Karpas-422 (cell line): ENCODE results near the gene GGA2. TPM values are rescaled to one million over a fixed set of nuclear protein-coding genes. Genes with fewer than 3 reads are reported as not detected.
"Not testable (repeated sequence)": the region's sequence is repeated elsewhere in the genome, so short reads cannot be mapped to it uniquely, and the experiment has no call there.

Source experiments
- DNase-seq: peaks from one replicate; pipeline ENCODE4 v3.0.0-alpha.2; 2015
- H2AFZ ChIP-seq: fragments of 200-600 bp; sonication (generic); 2 replicates; pipeline ENCODE4 v1.6.1; 2014; ENCODE audit warnings: antibody characterized with exemption, low read length, mixed read lengths
- H3K27ac ChIP-seq: fragments of 200-600 bp; sonication (generic); 2 replicates; pipeline ENCODE4 v1.5.1; 2014; ENCODE audit warnings: mild to moderate bottlenecking, low read length, moderate library complexity
- H3K27me3 ChIP-seq: fragments of 200-600 bp; sonication (generic); 2 replicates; pipeline ENCODE4 v1.6.1; 2014; ENCODE audit warnings: low read length, mixed read lengths
- H3K36me3 ChIP-seq: fragments of 200-600 bp; sonication (generic); 2 replicates; pipeline ENCODE4 v1.6.1; 2014; ENCODE audit warnings: low read length, mixed read lengths; ENCODE audit not compliant: insufficient read depth
- H3K4me1 ChIP-seq: fragments of 200-600 bp; sonication (generic); 2 replicates; pipeline ENCODE4 v1.6.1; 2014; ENCODE audit warnings: mild to moderate bottlenecking, low read length, mixed read lengths
- H3K4me2 ChIP-seq: fragments of 200-600 bp; sonication (generic); 2 replicates; pipeline ENCODE4 v1.6.1; 2014; ENCODE audit warnings: low read length, low read depth, mild to moderate bottlenecking; ENCODE audit not compliant: poor library complexity, severe bottlenecking
- H3K4me3 ChIP-seq: fragments of 200-600 bp; sonication (generic); 2 replicates; pipeline ENCODE4 v1.5.1; 2014; ENCODE audit warnings: mild to moderate bottlenecking, antibody characterized with exemption, low read length, mixed read lengths
- H3K79me2 ChIP-seq: fragments of 200-600 bp; sonication (generic); 2 replicates; pipeline ENCODE4 v1.6.1; 2014; ENCODE audit warnings: mild to moderate bottlenecking, low read length, mixed read lengths
- H3K9ac ChIP-seq: fragments of 200-600 bp; sonication (generic); 2 replicates; pipeline ENCODE4 v1.6.0; 2014; ENCODE audit warnings: low read length
- H3K9me2 ChIP-seq: fragments of 200-600 bp; sonication (generic), shearing (Covaris generic); replicated peaks from 2 replicates; pipeline ENCODE4 v1.6.0; 2014; ENCODE audit warnings: mild to moderate bottlenecking, low read length, moderate library complexity; ENCODE audit not compliant: insufficient read depth
- H3K9me3 ChIP-seq: fragments of 300-700, 200-600 bp; sonication (generic); 2 replicates; pipeline ENCODE4 v1.6.1; 2014; ENCODE audit warnings: low read length, mixed read lengths
- H4K20me1 ChIP-seq: fragments of 200-600 bp; sonication (generic); 2 replicates; pipeline ENCODE4 v1.6.1; 2014; ENCODE audit warnings: mild to moderate bottlenecking, antibody characterized with exemption, low read length, low read depth; ENCODE audit not compliant: insufficient read depth
- total RNA-seq: library from RNA; depleted of rRNA; stranded (reverse); fragments of >200 nt; shearing (Covaris generic); gene quantifications from 2 replicates; pipeline ENCODE4 v1.2.3, GENCODE V29; 2014; ENCODE audit warnings: low replicate concordance

GGA2 gene
- total RNA-seq, 1 experiment from 2014 or later, result 109 TPM

DNA sequence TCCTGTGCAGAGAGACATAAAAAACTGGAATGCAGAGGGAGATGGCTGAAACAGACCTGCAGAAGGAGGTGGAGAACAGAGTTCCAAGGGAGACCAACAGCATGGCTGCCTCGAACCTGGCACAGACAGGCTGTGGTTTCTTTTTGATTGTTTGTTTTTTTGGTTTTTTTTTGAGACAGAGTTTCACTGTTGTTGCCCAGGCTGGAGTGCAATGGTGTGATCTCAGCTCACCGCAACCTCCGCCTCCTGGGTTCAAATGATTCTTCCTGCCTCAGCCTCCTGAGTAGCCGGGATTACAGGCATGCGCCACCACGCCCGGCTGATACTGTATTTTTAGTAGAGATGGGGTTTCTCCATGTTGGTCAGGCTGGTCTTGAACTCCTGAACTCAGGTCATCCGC is 26.8 kb downstream of the GGA2 start:
- not testable (repeated sequence) for H3K27ac ChIP-seq, H3K9me3 ChIP-seq, H2AFZ ChIP-seq, H3K9me2 ChIP-seq, H3K4me1 ChIP-seq, H3K27me3 ChIP-seq, DNase-seq, H3K9ac ChIP-seq, H3K4me2 ChIP-seq, H3K4me3 ChIP-seq
- H3K79me2 ChIP-seq, result peaks cover 32% of the 10 kb centered on the region
- H4K20me1 ChIP-seq, result peaks cover 18% of the 10 kb centered on the region
- peaks cover 83% of the 10 kb centered on the region for H3K36me3 ChIP-seq

DNA sequence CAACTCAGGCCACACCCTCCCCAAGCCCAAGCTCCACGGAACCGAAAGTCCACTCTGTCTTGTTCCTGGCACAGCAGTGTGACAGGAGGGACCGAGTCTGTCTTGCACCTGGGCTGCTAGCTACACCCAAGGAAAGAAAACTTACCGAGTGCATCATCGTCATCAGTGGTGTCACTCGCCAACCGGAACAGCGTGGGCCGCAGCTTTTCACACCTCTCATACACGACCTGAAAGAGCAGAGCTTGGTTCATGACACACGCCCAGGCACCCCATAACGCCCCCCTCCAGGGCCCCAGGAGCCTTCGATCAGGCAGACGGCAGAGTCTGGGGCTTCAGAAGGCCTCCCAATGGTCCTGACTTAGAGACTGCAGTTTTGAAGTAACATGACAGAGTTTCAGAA is 27.5 kb downstream of the GGA2 start:
- no peaks in the 10 kb centered on the region for H3K4me1 ChIP-seq
- H3K27me3 ChIP-seq, result no peaks in the 10 kb centered on the region
- no peak overlapping the region for H3K4me2 ChIP-seq
- H3K9me3 ChIP-seq, result no peaks in the 10 kb centered on the region
- no peak overlapping the region for H3K9ac ChIP-seq
- DNase-seq, result no peak
- no peak overlapping the region for H3K4me3 ChIP-seq
- H3K27ac ChIP-seq, result no peak overlapping the region
- H2AFZ ChIP-seq, result no peak overlapping the region
- peaks cover 18% of the 10 kb centered on the region for H4K20me1 ChIP-seq
- peaks cover 30% of the 10 kb centered on the region for H3K79me2 ChIP-seq
- H3K36me3 ChIP-seq, result peaks cover 82% of the 10 kb centered on the region
- no peaks in the 10 kb centered on the region for H3K9me2 ChIP-seq

DNA sequence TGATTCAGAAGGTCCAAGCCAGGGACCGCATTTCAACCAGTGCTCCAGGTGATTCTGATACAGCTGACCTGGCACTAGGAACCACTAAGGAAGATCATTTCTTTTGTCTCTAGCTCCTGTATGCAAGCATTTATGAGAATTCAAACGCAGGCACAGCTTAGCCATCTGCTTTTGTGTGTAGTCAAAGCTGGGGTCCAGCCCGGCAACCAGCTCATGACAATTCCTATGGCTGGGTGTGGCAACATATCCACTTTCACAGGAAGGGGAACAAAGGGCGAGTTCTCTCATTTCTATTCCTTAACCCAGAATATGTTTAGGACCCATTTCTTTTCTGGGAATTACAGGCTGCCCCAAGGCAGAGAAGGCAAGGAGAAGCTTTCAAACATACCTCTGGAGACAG is 30.0 kb downstream of the GGA2 start:
- Histone ChIP-seq H3K9ac (no peak overlapping the region), H4K20me1 (peaks cover 18% of the 10 kb centered on the region), H3K27me3 (no peaks in the 10 kb centered on the region), H3K79me2 (peaks cover 24% of the 10 kb centered on the region), H3K4me1 (peaks cover 8% of the 10 kb centered on the region), H3K4me3 (no peak overlapping the region), H3K36me3 (peaks cover 74% of the 10 kb centered on the region), H3K9me2 (no peaks in the 10 kb centered on the region), H2AFZ (no peak overlapping the region), H3K27ac (no peak overlapping the region), H3K9me3 (no peaks in the 10 kb centered on the region), H3K4me2 (no peak overlapping the region)
- DNase-seq, result no peak

DNA sequence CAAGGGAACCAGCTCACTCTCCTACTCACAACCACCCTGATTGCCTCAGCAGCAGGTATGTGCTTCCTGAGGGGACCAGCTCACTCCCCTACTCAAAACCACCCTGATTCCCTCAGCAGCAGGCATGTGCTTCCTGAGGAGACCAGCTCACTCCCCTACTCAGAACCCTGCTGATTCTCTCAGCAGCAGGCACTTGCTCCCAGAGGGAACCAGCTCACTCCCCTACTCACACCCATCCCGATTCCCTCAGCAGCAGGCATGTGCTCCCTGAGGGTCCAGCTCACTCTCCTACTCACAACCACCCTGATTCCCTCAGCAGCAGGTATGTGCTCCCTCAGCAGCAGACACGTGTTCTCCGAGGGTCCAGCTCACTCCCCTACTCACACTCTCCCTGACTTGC is 31.2 kb downstream of the GGA2 start:
- Histone ChIP-seq H3K79me2 (peaks cover 18% of the 10 kb centered on the region; the same call in 1 of the 2 replicates), H3K9me2 (no peaks in the 10 kb centered on the region), H3K4me1 (peaks cover 8% of the 10 kb centered on the region), H3K27ac (no peak overlapping the region), H3K9me3 (no peaks in the 10 kb centered on the region), H3K27me3 (no peaks in the 10 kb centered on the region), H3K4me2 (no peak overlapping the region), H3K4me3 (no peak overlapping the region), H2AFZ (no peak overlapping the region), H3K9ac (no peak overlapping the region), H4K20me1 (peaks cover 18% of the 10 kb centered on the region), H3K36me3 (peaks cover 70% of the 10 kb centered on the region)
- no peak for DNase-seq

DNA sequence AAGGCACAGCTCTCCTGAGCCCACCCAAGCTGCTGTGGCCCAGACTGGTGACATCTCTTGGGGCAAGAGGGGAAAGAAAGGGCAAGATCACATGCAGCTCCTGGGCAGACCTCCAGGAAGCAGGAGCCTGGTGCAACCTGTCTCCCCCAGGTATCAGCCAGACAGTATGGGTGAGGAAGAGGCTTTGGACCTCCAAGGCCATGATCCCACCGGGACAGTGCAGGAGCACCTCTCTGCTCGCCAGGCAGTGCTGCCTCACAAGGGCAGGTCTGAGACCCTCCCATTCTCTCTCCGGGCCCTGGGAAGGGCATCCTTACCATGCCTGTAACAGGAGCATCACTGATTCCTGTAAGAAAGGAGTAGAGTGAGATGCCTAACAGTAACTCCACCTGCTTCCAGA is 31.7 kb downstream of the GGA2 start:
- Histone ChIP-seq H3K36me3 (peaks cover 76% of the 10 kb centered on the region), H2AFZ (no peak overlapping the region), H3K4me2 (no peak overlapping the region), H4K20me1 (peaks cover 18% of the 10 kb centered on the region), H3K9me2 (no peaks in the 10 kb centered on the region), H3K4me3 (no peak overlapping the region), H3K9ac (no peak overlapping the region), H3K4me1 (peaks cover 8% of the 10 kb centered on the region), H3K27ac (no peak overlapping the region), H3K27me3 (no peaks in the 10 kb centered on the region), H3K9me3 (no peaks in the 10 kb centered on the region), H3K79me2 (peaks cover 18% of the 10 kb centered on the region; the same call in 1 of the 2 replicates)
- no peak for DNase-seq

DNA sequence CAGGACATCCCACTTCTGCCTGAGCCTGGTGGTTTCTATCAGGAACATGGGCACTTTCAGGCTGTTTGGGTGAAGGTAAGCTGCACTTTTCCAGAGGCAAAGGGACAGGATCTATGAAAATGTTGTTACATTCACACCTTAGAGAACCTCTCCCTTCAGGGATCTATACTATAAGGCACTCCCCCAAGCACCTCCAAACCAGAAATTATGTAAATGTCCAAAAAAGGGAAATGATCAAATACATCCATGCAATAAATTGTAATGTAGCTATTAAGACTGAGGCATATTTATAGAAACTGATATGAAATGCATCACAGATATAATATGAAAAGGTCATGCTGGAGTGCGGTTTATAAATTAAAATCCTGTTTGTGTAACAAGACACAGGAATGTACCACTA is 34.0 kb downstream of the GGA2 start:
- no peak overlapping the region for H2AFZ ChIP-seq
- H3K9me3 ChIP-seq, result no peaks in the 10 kb centered on the region

DNA sequence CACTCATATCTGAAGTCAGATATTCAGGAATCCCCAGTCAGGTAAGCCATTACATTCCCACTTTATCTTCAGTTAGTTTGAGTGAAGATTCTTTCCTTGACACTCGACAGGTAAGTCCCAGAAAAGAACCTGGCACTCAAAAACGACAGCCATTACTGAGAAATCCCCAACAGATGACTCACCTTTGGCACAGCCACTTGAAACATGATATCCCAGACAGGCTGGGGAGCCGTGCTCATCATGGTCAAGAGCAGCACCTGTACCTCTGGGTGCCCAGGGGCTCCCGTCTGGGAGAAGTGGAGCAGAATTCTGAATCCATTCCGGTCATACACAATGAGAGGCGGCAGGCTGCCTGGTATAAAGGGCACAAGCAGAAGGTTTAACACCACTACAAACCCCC is 40.5 kb downstream of the GGA2 start:
- Histone ChIP-seq H3K9me2 (no peaks in the 10 kb centered on the region), H3K27ac (no peak overlapping the region), H2AFZ (no peak overlapping the region), H3K4me1 (no peaks in the 10 kb centered on the region), H4K20me1 (no peaks in the 10 kb centered on the region), H3K4me2 (no peak overlapping the region), H3K36me3 (peaks cover 51% of the 10 kb centered on the region; the same call in 1 of the 2 replicates), H3K27me3 (no peaks in the 10 kb centered on the region), H3K9ac (no peak overlapping the region), H3K9me3 (no peaks in the 10 kb centered on the region), H3K4me3 (no peak overlapping the region), H3K79me2 (peaks cover 3% of the 10 kb centered on the region; the same call in 1 of the 2 replicates)
- DNase-seq, result no peak

More for the DNA sequence above, 34.0 kb downstream of the GGA2 start:
- H3K27me3 ChIP-seq, result no peaks in the 10 kb centered on the region
- H3K4me1 ChIP-seq, result peaks cover 8% of the 10 kb centered on the region
- no peak overlapping the region for H3K27ac ChIP-seq
- H3K4me2 ChIP-seq, result no peak overlapping the region
- DNase-seq, result peak; percentile 56
- H3K9ac ChIP-seq, result no peak overlapping the region
- H3K9me2 ChIP-seq, result no peaks in the 10 kb centered on the region
- H3K4me3 ChIP-seq, result no peak overlapping the region
- peaks cover 14% of the 10 kb centered on the region; the same call in 1 of the 2 replicates for H3K79me2 ChIP-seq
- H3K36me3 ChIP-seq, result peaks cover 61% of the 10 kb centered on the region
- H4K20me1 ChIP-seq, result peaks cover 4% of the 10 kb centered on the region; the same call in 1 of the 2 replicates

DNA sequence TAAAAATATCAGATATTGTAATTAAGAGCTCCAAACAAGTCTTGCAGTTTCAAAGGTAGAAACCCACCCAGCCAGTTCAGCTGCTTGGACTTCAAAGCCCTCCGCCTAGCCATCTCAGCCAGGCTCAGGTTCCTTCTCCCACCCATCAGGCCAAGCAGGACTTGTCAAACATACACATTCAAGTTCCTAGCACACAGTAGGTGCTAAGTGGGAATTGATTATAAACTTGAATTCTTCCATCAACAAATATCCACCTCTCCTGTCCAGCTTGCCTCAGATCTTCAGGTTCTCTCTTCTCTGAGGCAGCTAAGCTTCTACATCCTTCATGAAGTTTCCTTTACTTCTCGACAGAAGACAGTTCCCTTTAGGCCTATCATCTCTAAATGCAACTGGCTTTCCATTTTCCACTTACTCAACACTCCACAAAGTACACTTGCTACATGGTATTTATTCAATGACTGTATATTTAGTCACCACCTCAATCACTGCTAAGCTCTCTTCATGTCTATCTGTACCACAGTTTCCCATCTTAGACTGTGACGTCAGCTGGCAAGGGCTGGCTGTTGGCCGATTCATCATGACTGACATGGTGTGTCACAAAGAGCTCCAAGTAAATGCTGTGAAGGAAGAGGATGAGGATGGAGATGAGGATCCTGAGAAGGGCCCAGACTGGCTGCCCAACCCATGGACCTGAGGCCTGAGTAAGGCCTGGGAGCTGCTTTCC is 44.0 kb downstream of the GGA2 start:
- Histone ChIP-seq H3K4me1 (peaks cover 3% of the 10 kb centered on the region; the same call in 1 of the 2 replicates), H3K4me3 (no peak overlapping the region), H3K9ac (no peak overlapping the region), H3K4me2 (no peak overlapping the region), H3K79me2 (no peaks in the 10 kb centered on the region), H3K27ac (no peak overlapping the region), H3K9me2 (no peaks in the 10 kb centered on the region), H3K9me3 (no peaks in the 10 kb centered on the region), H4K20me1 (no peaks in the 10 kb centered on the region), H3K27me3 (no peaks in the 10 kb centered on the region), H2AFZ (no peak overlapping the region), H3K36me3 (peaks cover 42% of the 10 kb centered on the region; the same call in 1 of the 2 replicates)
- DNase-seq, result no peak
